MV-4-11 (cell line): ENCODE data around the gene MYB.

Source experiments
- DNase-seq: peaks from one replicate; lab custom pipeline; 2025; lab: John Stamatoyannopoulos, UW

Gene MYB

GRCh38 chr6:135251498-135252441, 70.7 kb downstream of the MYB start:
- no peak for DNase-seq

GRCh38 chr6:135254471-135254870, 73.4 kb downstream of the MYB start:
- DNase-seq = no peak

GRCh38 chr6:135256866-135257265, 75.8 kb downstream of the MYB start:
- no peak for DNase-seq

- peak; percentile 15 for DNase-seq
These were observed 76.7 kb downstream of the MYB start for GRCh38 chr6:135257631-135258405.

GRCh38 chr6:135258970-135259369, 77.9 kb downstream of the MYB start:
- no peak for DNase-seq

GRCh38 chr6:135260612-135261011, 79.5 kb downstream of the MYB start:
- no peak for DNase-seq

GRCh38 chr6:135261872-135262725, 81.0 kb downstream of the MYB start:
- DNase-seq = no peak

- DNase-seq = no peak
These were observed 84.2 kb downstream of the MYB start for GRCh38 chr6:135265278-135265677.

GRCh38 chr6:135266675-135267074, 85.6 kb downstream of the MYB start:
- no peak for DNase-seq

- DNase-seq = no peak
These were observed 86.0 kb downstream of the MYB start for GRCh38 chr6:135267085-135267484.

- no peak for DNase-seq
These were observed 87.2 kb downstream of the MYB start for GRCh38 chr6:135268263-135268662.

GRCh38 chr6:135268740-135269139, 87.6 kb downstream of the MYB start:
- no peak for DNase-seq
